OCI-LY3 (cell line): ENCODE results near the gene AGBL5.

Source experiments
- H2AFZ ChIP-seq: fragments of 200-600, 300-600 bp; shearing (Covaris generic); 2 replicates; pipeline ENCODE4 v1.6.0; 2014; ENCODE audit warnings: antibody characterized with exemption, low read depth, low read length
- H3K27ac ChIP-seq: fragments of 200-600, 300-600 bp; sonication (generic); 2 replicates; pipeline ENCODE4 v1.5.1; 2014; ENCODE audit warnings: mild to moderate bottlenecking, low read length, moderate library complexity, mixed read lengths
- H3K27me3 ChIP-seq: fragments of 200-600, 300-600 bp; sonication (generic); 2 replicates; pipeline ENCODE4 v1.6.1; 2014; ENCODE audit warnings: low read depth, low read length, mixed read lengths
- H3K36me3 ChIP-seq: fragments of 200-600, 300-600 bp; sonication (generic); replicated peaks from 2 replicates; pipeline ENCODE3; 2014; ENCODE audit warnings: low read depth, low read length, mixed read lengths
- H3K4me1 ChIP-seq: fragments of 300-600, 200-600 bp; sonication (generic); 2 replicates; pipeline ENCODE4 v1.6.1; 2014; ENCODE audit warnings: low read length, mixed read lengths
- H3K4me2 ChIP-seq: fragments of 200-600, 300-600 bp; sonication (generic); 2 replicates; pipeline ENCODE4 v1.6.1; 2014; ENCODE audit warnings: low read length, mixed read lengths
- H3K4me3 ChIP-seq: fragments of 300-600, 200-600 bp; sonication (generic); 2 replicates; pipeline ENCODE4 v1.5.1; 2014; ENCODE audit warnings: antibody characterized with exemption, mild to moderate bottlenecking, low read length, moderate library complexity
- H3K79me2 ChIP-seq: fragments of 300-600, 200-600 bp; shearing (Covaris generic); 2 replicates; pipeline ENCODE4 v1.6.1; 2014; ENCODE audit warnings: mild to moderate bottlenecking, low read length, mixed read lengths
- H3K9ac ChIP-seq: fragments of 300-600, 200-600 bp; shearing (Covaris generic); 2 replicates; pipeline ENCODE4 v1.6.0; 2014; ENCODE audit warnings: mild to moderate bottlenecking, low read length, moderate library complexity
- H3K9me3 ChIP-seq: fragments of 200-600, 300-600 bp; shearing (Covaris generic); 2 replicates; pipeline ENCODE4 v1.6.1; 2014; ENCODE audit warnings: low read length, mixed read lengths; ENCODE audit not compliant: insufficient read depth
- H4K20me1 ChIP-seq: fragments of 200-600, 300-600 bp; sonication (generic); 2 replicates; pipeline ENCODE4 v1.6.1; 2016; ENCODE audit warnings: low read length, mixed read lengths; ENCODE audit not compliant: insufficient read depth
- EZH2phosphoT487 ChIP-seq: fragments of 200-600 bp; shearing (Covaris generic); IDR thresholded peaks from 2 replicates; pipeline ENCODE4 v1.6.1; 2018; ENCODE audit warnings: antibody characterized with exemption, mixed run types, low read depth
- TF ChIP-seq, protein P1 (sequence below): fragments of 200-600, 300-600 bp; sonication (generic); IDR thresholded peaks from 2 replicates; pipeline ENCODE4 v1.5.1; 2014; ENCODE audit warnings: antibody characterized with exemption, low read length, low read depth

AGBL5 gene

DNA sequence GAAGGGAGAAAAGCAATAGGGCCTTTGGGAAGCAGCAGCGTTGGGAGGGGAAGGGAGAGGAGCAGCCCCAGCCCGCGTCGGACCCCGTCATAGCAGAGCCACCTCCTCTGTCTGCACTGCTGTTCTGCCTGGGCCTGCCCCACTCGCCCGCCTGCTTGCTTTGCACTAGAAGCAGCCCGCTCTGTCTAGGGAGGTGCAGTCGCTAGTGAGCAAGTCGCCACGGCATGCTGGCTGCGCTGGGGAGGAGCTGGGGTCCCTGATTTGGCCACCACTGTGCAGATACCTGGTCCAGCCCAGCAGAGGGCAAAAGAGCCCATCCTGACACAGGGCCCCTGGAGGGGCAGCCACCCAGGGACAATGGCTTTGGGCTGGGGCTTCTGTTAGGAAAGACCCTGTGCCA lies 26.7 kb upstream of the AGBL5 start:
- Histone ChIP-seq H3K4me3 (no peak overlapping the region), H3K9me3 (no peaks in the 10 kb centered on the region), H3K9ac (no peak overlapping the region), H3K36me3 (peaks cover 7% of the 10 kb centered on the region), H3K27me3 (peaks cover 5% of the 10 kb centered on the region; the same call in 1 of the 2 replicates), H3K27ac (no peak overlapping the region), H3K4me2 (no peak overlapping the region), H3K79me2 (no peaks in the 10 kb centered on the region), H2AFZ (no peak overlapping the region), H3K4me1 (no peaks in the 10 kb centered on the region), H4K20me1 (peaks cover 11% of the 10 kb centered on the region)
- TF ChIP-seq EZH2phosphoT487 = no peak
- TF ChIP-seq, protein P1, sequence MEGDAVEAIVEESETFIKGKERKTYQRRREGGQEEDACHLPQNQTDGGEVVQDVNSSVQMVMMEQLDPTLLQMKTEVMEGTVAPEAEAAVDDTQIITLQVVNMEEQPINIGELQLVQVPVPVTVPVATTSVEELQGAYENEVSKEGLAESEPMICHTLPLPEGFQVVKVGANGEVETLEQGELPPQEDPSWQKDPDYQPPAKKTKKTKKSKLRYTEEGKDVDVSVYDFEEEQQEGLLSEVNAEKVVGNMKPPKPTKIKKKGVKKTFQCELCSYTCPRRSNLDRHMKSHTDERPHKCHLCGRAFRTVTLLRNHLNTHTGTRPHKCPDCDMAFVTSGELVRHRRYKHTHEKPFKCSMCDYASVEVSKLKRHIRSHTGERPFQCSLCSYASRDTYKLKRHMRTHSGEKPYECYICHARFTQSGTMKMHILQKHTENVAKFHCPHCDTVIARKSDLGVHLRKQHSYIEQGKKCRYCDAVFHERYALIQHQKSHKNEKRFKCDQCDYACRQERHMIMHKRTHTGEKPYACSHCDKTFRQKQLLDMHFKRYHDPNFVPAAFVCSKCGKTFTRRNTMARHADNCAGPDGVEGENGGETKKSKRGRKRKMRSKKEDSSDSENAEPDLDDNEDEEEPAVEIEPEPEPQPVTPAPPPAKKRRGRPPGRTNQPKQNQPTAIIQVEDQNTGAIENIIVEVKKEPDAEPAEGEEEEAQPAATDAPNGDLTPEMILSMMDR = no peak

DNA sequence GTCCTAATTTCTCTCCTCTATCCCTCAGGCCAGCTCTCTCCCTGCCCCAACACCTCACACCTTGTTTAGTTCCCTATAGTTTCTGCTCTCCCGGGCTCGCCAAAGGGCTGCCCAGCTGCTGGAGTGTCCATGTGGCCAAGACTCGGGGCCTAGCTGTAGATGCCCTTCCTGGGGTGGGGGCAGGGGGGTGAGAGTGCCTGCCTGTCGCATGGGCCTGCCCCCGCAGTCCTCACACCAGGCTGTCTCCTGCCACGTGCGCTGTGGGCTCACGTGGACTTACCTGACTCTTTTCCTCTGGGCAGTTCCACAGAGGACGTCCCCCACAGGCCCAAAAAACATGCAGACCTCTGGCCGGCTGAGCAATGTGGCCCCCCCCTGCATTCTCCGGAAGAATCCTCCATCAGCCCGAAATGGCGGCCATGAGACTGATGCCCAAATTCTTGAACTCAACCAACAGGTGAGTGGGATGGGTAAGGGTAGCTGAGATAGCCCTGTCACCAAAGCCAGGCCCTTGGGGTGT lies 26.1 kb upstream of the AGBL5 start:
- Histone ChIP-seq H3K4me2 (no peak overlapping the region), H3K9me3 (no peaks in the 10 kb centered on the region), H3K9ac (no peak overlapping the region), H3K79me2 (no peaks in the 10 kb centered on the region), H2AFZ (no peak overlapping the region), H4K20me1 (peaks cover 11% of the 10 kb centered on the region), H3K27ac (no peak overlapping the region), H3K4me1 (no peaks in the 10 kb centered on the region), H3K36me3 (peaks cover 9% of the 10 kb centered on the region), H3K27me3 (peaks cover 5% of the 10 kb centered on the region; the same call in 1 of the 2 replicates), H3K4me3 (no peak overlapping the region)
- no peak for TF ChIP-seq EZH2phosphoT487
- TF ChIP-seq, protein P1 = no peak

DNA sequence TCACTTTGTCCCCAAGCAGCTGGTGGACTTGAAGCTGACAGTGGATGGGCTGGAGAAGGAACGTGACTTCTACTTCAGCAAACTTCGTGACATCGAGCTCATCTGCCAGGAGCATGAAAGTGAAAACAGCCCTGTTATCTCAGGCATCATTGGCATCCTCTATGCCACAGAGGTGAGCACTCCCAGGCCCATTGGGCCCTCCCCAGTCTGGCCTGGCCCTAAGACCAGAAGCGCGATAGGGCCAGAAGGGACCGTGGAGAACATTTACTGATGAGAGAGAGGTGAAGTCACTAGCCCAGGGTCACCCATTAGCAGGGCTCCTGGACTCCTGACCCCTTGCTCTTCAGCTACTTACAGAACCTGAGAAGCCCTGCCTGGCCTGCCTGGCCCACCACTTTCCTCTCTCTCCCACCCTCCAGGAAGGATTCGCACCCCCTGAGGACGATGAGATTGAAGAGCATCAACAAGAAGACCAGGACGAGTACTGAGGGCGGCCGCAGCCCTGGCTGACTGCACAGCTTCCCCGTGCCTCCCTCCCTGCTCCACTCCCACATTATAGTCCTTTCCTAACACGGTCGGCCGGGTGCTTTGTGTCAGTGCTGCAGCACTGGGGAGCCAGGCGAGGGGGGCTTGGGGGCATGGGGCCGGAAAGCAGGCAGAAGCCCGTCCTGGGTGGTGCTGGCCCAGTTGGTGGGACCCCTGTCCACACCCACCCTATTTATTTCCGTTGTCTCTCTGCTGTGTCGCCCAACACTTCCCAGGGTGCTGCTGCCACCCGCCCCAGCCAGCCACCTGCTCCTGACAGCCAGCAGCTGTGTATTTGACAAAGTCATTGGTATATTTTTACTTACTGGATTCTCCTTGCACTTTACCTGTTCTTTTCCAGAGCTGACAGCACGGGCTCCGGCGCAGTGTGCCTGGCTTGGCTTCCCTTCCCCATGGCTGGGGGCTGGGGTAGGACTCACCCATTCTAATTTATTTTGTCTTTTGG lies 25.3 kb upstream of the AGBL5 start:
- Histone ChIP-seq H3K9me3 (no peaks in the 10 kb centered on the region), H3K36me3 (peaks cover 9% of the 10 kb centered on the region), H4K20me1 (peaks cover 11% of the 10 kb centered on the region), H3K9ac (no peak overlapping the region), H3K27ac (no peak overlapping the region), H2AFZ (no peak overlapping the region), H3K4me1 (no peaks in the 10 kb centered on the region), H3K4me2 (no peak overlapping the region), H3K27me3 (peaks cover 4% of the 10 kb centered on the region; the same call in 1 of the 2 replicates), H3K79me2 (no peaks in the 10 kb centered on the region), H3K4me3 (no peak overlapping the region)
- TF ChIP-seq, protein P1 = no peak

DNA sequence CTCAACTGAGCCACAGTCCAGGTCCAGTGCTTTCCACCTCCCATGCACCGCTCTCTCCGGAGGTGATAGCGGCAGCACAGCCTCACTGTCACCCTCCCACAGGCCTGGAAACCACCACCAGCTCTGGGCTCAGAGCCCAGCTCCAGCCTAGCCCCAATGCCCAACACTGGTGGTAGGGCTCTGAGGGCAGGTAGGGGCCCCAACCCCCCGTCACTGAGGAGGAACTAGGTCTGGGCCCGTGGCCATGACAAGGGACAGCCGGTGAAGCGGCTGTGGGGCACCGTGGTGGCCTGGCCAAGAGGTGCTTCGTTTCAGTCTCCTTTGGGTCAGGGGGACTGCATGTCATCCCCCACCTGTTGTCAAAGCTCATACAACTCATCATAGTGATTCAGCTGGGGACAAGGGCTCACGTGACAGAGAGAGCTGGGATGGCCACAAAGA lies 24.2 kb upstream of the AGBL5 start:
- Histone ChIP-seq H3K27ac (no peak overlapping the region), H4K20me1 (peaks cover 11% of the 10 kb centered on the region), H3K4me3 (no peak overlapping the region), H3K4me1 (peaks cover 8% of the 10 kb centered on the region; the same call in 1 of the 2 replicates), H3K79me2 (peaks cover 9% of the 10 kb centered on the region; the same call in 1 of the 2 replicates), H3K4me2 (no peak overlapping the region), H3K36me3 (peaks cover 13% of the 10 kb centered on the region), H3K27me3 (no peaks in the 10 kb centered on the region), H3K9ac (no peak overlapping the region), H3K9me3 (no peaks in the 10 kb centered on the region), H2AFZ (no peak overlapping the region)
- no peak for TF ChIP-seq EZH2phosphoT487
- TF ChIP-seq, protein P1 = no peak
